ENCODE data around the gene MMP28.

DNA sequence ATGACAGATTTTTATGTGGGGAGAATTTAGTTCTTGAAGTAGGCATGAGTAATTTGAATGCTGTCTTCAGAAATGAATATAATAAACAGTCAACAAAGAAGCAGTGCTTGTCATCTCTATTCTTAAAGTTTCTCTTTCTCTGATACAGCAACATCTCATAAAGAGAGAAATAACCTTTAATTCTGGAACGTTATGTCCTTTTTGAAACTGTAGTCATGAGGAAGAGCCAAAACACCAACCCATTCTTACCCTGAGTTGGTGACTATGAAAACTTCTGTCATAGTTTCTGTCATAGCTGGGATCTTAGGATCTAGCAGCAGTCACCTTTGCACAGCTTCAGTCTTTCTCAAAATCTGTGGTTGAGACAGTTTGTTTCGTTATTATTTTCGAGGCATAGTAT is 79.3 kb downstream of the MMP28 start:
- TF ChIP-seq FOXM1 (IDR thresholded peaks at IDR 0.05; ENCODE audit: borderline replicate concordance) (no peak), FOXK2 (IDR thresholded peaks at IDR 0.05) (no peak), SP1 (IDR thresholded peaks at IDR 0.05) (no peak), TARDBP (IDR thresholded peaks at IDR 0.05) (no peak), ELF4 (IDR thresholded peaks at IDR 0.05) (no peak), NFRKB (IDR thresholded peaks at IDR 0.05) (no peak), FOXA1 (IDR thresholded peaks at IDR 0.05) (no peak), LEF1 (IDR thresholded peaks at IDR 0.05; ENCODE audit: borderline replicate concordance) (no peak), SUZ12 (IDR thresholded peaks at IDR 0.05) (no peak), L3MBTL2 (conservative IDR thresholded peaks at IDR 0.05) (no peak), BHLHE40 (IDR thresholded peaks at IDR 0.05; ENCODE audit: borderline replicate concordance) (no peak)
